ENCODE measurements around the gene ZNF334.

DNA sequence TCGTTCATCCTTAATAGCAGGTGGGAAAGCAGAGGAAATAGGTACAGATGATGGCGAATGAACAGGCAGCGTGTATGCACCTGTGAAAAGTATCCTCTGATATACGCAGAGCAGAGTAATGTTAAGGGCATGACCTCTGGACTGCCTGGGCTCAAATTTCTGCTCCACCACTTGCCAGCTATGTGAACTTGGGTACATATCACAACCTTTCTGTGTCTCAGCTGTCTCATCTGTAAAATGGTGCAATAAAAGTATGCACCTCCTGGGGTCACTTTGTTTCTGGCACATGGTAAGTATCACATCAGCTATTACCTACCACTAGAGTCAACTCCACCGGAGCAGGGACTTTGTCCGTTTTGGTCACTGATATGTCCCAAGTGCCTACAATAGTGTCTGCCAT lies 34.6 kb upstream of the ZNF334 start:
- TF ChIP-seq, protein P1, sequence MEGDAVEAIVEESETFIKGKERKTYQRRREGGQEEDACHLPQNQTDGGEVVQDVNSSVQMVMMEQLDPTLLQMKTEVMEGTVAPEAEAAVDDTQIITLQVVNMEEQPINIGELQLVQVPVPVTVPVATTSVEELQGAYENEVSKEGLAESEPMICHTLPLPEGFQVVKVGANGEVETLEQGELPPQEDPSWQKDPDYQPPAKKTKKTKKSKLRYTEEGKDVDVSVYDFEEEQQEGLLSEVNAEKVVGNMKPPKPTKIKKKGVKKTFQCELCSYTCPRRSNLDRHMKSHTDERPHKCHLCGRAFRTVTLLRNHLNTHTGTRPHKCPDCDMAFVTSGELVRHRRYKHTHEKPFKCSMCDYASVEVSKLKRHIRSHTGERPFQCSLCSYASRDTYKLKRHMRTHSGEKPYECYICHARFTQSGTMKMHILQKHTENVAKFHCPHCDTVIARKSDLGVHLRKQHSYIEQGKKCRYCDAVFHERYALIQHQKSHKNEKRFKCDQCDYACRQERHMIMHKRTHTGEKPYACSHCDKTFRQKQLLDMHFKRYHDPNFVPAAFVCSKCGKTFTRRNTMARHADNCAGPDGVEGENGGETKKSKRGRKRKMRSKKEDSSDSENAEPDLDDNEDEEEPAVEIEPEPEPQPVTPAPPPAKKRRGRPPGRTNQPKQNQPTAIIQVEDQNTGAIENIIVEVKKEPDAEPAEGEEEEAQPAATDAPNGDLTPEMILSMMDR (conservative IDR thresholded peaks at IDR 0.05; ENCODE audit: low read length) = no peak
- TF ChIP-seq EZH2phosphoT487 (IDR thresholded peaks at IDR 0.05; ENCODE audit: borderline replicate concordance) = no peak
